Amygdala (tissue), 56 donors: Measurements from ENCODE around the gene P4HA1.
"Not testable (repeated sequence)": the region's sequence is repeated elsewhere in the genome, so short reads cannot be mapped to it uniquely, and the experiment has no call there.

ENCODE experiments used
- DNase-seq, 56 donors: peaks; one replicate each; lab custom pipeline; 2025; lab: John Stamatoyannopoulos, UW

The P4HA1 gene

DNA sequence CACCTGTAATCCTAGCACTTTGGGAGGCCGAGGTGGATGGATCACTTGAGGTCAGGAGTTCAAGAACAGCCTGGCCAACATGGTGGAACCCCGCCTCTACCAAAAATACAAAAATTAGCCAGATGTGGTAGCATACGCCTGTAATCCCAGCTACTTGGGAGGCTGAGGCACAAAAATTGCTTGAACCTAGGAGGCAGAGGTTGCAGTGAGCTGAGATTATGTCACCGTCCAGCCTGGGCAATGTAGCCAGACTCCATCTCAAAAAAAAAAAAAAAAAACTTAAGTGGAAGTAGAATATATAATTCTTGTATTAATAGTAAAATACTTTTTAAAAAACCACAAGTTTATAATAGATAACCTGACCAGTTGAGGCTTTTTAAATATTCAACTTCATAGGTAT, 112.0 kb downstream of the P4HA1 start:
- not testable (repeated sequence) for DNase-seq

DNA sequence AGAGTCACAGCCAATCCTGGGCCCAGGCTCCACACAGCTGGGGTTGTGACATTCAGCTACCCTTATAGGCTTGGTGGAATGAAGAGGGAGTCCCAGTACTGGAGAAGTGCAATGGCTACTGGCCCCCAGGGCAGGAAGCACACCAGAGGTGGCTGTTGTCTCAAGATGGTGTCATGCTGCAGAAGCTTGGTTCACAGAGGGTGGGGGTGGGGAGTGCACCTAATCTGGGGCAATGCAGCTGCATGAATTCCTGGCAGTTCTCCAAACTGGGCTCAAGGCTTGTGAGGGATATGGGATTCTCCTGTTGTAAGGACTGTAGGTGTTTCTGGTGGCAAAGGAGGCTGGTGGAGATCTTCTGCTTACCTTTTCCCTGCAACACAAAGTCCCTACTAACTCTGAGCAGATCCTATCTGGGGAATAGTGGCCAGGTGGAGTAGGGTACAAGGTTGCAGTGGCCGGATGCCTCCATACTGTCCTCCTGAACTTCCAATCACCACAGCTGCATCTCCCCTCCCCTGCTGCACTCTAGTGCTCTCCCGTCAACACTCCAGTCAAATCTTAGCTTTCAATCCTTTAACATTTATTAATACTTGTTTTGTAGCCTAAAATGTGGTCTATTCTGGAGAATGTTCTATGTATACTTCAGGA, 114.7 kb downstream of the P4HA1 start:
- no peak for DNase-seq

DNA sequence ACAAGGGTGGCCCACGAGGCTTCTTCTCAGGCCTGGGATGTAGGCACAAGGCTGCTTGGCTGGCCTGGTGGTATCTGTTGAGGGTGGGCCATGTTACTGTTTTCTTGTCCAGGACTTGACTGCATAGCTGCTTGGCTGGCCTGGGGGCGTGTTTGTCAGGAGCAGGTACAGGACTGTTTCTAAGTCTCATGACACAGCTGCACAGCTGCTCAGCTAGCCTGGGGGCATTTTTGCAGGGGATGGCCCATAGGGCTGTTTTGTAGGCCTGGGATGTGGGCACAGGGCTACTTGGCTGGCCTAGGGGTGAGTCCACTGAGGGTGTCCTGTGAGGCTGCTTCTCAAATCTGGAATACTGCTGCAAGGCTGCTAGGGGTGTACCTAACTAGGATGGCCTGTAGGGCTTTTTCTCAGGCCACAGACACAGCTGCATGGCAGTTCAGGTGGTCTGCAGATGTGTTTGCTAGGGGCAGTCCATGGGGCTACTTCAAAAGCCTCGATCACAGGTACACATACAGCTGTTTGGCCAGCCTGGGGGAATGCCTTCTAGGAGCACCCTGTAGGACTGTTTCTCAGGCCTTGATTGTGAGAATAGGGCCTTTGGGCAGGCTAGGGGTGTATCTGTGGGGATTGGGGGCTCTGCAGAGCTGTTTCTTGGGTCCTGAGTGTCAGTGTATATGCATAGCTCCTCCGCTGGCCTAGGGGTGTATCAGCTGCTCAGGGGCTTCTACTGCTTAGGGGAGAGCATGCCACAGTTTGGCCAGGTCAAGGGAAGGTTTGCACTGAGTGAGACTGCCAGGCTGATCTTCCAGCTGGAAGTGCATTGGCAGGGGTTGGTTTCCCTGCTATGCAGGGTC, 115.4 kb downstream of the P4HA1 start:
- no peak for DNase-seq

DNA sequence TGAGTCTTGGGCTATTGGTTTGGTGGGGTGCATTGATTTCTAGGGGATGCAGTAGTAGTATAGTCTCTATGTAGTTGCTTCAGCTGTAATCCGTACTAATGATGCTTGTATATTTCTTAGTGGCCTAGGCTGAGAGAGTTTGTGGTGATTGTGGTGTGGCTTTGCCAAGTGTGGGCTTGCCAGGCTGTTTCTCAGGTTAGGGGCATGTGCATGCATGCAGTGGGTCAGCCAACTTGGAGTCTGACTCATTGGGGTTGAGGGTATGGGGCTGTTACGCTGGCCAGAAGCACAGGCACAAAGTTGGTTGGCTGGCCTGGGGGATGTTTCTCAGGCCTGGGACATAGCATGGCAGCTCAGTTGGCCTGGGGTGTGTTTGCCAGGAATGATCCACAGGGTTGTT, 116.3 kb downstream of the P4HA1 start:
- no peak for DNase-seq

DNA sequence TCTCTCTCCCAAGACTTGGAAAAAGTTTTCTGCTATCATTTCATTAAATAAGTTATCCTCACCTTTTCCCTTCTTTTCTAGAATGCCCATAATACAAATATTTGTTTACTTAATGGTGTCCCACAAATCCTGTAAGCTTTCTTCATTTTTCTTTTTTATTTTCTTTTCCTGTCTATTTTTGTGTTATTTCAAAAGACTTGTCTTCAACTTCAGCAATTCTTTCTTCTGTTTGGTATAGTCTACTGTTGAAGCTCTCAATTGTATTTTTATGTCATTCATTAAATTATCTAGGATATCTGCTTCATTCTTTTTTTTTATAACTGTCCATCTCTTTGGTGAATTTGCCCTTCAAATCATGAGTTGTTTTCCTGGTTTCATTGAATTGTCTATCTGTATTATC, 117.0 kb downstream of the P4HA1 start:
- DNase-seq: no peak

DNA sequence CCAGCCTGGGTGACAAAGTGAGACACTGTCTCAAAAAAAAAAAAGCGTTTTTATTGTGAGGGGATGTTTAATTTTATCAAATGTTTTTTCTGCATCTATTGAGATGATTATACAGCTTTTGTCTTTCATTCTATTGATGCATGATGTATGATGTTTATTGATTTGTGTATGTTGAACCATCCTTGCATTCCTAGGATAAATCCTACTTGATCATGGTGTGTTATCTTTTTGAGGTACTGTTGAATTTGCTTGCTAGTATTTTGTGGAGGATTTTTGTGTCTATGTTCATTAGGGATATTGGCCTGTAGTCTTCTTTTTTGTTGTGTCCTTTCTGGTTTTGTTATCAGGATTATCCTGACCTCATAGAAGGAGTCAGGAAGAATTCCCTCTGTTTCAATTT, 119.8 kb downstream of the P4HA1 start:
- DNase-seq: no peak
